PC-3 (cell line): ENCODE results near the gene LYRM4. TPM values are rescaled to one million over a fixed set of nuclear protein-coding genes. Genes with fewer than 3 reads are reported as not detected.

Experiments
- ATAC-seq: fragments of 200-7000 bp; cut with Tn5 transposase; 2 replicates; pipeline ENCODE4 v1.9.1; 2020; ENCODE audit warnings: mild to moderate bottlenecking, moderate library complexity
- BruUV-seq: library from RNA; stranded (reverse); fragments of 400-500 nt; replicated peaks from 2 replicates; lab custom pipeline; 2021; lab: Mats Ljungman, UMichigan
- CTCF ChIA-PET: fragments of 300-600 bp; sonication (Branson Sonifier 250); formaldehyde crosslinking; loops from one replicate; lab custom pipeline; 2022; ENCODE audit warnings: antibody characterized with exemption; lab: Charles Lee
- POLR2A ChIA-PET: fragments of 300-600 bp; sonication (Branson Sonifier 250); formaldehyde crosslinking; loops from one replicate; lab custom pipeline; 2022; ENCODE audit warnings: antibody characterized with exemption; ENCODE audit not compliant: unreplicated experiment; lab: Charles Lee
- DNase-seq: peaks from one replicate; pipeline ENCODE4 v3.0.0-alpha.2; 2015
- H2AFZ ChIP-seq: fragments of 300-600 bp; sonication (generic); 2 replicates; pipeline ENCODE4 v1.6.0; 2016; ENCODE audit warnings: antibody characterized with exemption, low read length
- H3F3A ChIP-seq: fragments of 300-600 bp; sonication (generic); one replicate; pipeline ENCODE4 v1.6.0; 2017; ENCODE audit warnings: antibody characterized with exemption, low read length, control low read depth, mild to moderate bottlenecking; ENCODE audit not compliant: unreplicated experiment
- H3K27ac ChIP-seq: fragments of 300-600 bp; sonication (generic); 2 replicates; pipeline ENCODE4 v1.5.1; 2016; ENCODE audit warnings: mild to moderate bottlenecking, low read length
- H3K27me3 ChIP-seq: fragments of 300-600 bp; sonication (generic); 2 replicates; pipeline ENCODE4 v1.6.1; 2016; ENCODE audit warnings: low read length, mixed read lengths
- H3K36me3 ChIP-seq: fragments of 300-600 bp; sonication (generic); 2 replicates; pipeline ENCODE4 v1.6.1; 2016; ENCODE audit warnings: low read depth, mixed run types, low read length, mixed read lengths
- H3K4me1 ChIP-seq: fragments of 300-600 bp; sonication (generic); 2 replicates; pipeline ENCODE4 v1.5.1; 2016; ENCODE audit warnings: low read length; ENCODE audit not compliant: insufficient read depth
- H3K4me2 ChIP-seq: fragments of 300-600 bp; sonication (generic); 2 replicates; pipeline ENCODE4 v1.6.0; 2016; ENCODE audit warnings: low read length
- H3K4me3 ChIP-seq: fragments of 300-600 bp; sonication (generic); 2 replicates; pipeline ENCODE4 v1.5.1; 2016; ENCODE audit warnings: mild to moderate bottlenecking, low read length, mixed read lengths
- H3K79me2 ChIP-seq: fragments of 300-600 bp; sonication (generic); 2 replicates; pipeline ENCODE4 v1.6.1; 2017; ENCODE audit warnings: low read length, mixed read lengths
- H3K9ac ChIP-seq: fragments of 300-600 bp; sonication (generic); 2 replicates; pipeline ENCODE4 v1.6.0; 2016; ENCODE audit warnings: mild to moderate bottlenecking, low read length
- H3K9me2 ChIP-seq: fragments of 300-600 bp; sonication (generic); replicated peaks from 2 replicates; pipeline ENCODE4 v1.6.1; 2016; ENCODE audit warnings: mixed run types, low read length, mixed read lengths
- H3K9me3 ChIP-seq: fragments of 300-600 bp; sonication (generic); 2 replicates; pipeline ENCODE4 v1.6.1; 2016; ENCODE audit warnings: low read length, mixed read lengths
- H4K20me1 ChIP-seq: fragments of 300-600 bp; sonication (generic); 2 replicates; pipeline ENCODE4 v1.6.1; 2016; ENCODE audit warnings: low read length, mixed read lengths
- EZH2 ChIP-seq: fragments of 300-600 bp; sonication (generic); IDR thresholded peaks from one replicate; pipeline ENCODE4 v1.6.1; 2017; ENCODE audit warnings: antibody characterized with exemption, mild to moderate bottlenecking, low read length; ENCODE audit not compliant: unreplicated experiment
- EZH2phosphoT487 ChIP-seq: fragments of 300-600 bp; sonication (generic); IDR thresholded peaks from 2 replicates; pipeline ENCODE4 v1.6.1; 2018; ENCODE audit warnings: mild to moderate bottlenecking, antibody characterized with exemption, low read length, borderline replicate concordance
- intact Hi-C: fragments of 100-400 bp; cut with micrococcal nuclease; formaldehyde crosslinking; loops from 2 replicates; pipeline ENCODE4 v1.9.0; 2023
- total RNA-seq: library from RNA; depleted of rRNA; stranded (reverse); fragments of >200 nt; gene quantifications from 2 replicates; pipeline ENCODE4 v1.2.3, GENCODE V29; 2014
- TF ChIP-seq, protein P1 (sequence below): fragments of 300-600 bp; sonication (generic); conservative IDR thresholded peaks from 2 replicates; pipeline ENCODE4 v1.5.1; 2017; ENCODE audit warnings: antibody characterized with exemption, low read depth, mild to moderate bottlenecking, low read length

LYRM4 gene
- total RNA-seq, 1 experiment from 2014 or later = 27.7 TPM

DNA sequence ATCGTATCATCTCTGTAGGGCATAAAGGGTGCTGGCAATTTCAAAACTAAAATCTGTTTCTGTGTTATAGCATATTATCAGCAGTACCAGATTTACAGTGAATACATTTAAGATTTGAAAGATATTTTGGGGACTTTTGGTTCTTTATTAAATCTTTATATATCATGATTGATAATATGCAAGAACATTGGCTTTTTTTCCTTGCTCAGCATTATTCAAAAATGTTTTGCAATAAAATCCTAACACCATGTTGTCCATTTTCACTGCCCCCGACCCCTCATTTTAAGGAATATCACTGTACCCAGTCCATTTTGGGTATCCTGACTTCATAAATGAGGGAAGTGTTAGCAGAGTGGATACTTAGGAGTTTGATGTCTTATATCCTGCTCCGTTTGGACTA lies 16.8 kb upstream of the LYRM4 start:
- ChIA-PET CTCF (no interaction called here), POLR2A (no interaction called here)
- intact Hi-C loops = no loop called here
- H2AFZ ChIP-seq = no peak overlapping the region
- no peak overlapping the region for H3K4me3 ChIP-seq
- no peaks in the 10 kb centered on the region for H3K9me3 ChIP-seq
- H3F3A ChIP-seq = no peaks in the 10 kb centered on the region
- no peaks in the 10 kb centered on the region for H3K4me1 ChIP-seq
- no peaks in the 10 kb centered on the region for H3K36me3 ChIP-seq
- H3K27ac ChIP-seq = no peak overlapping the region
- no peaks in the 10 kb centered on the region for H3K27me3 ChIP-seq
- BruUV-seq = no TSS peak
- H4K20me1 ChIP-seq = no peaks in the 10 kb centered on the region
- H3K4me2 ChIP-seq = no peak overlapping the region
- no peaks in the 10 kb centered on the region for H3K9me2 ChIP-seq
- 0 out of 2 replicates have a peak, but pooled peaks cover 7% of the 10 kb centered on the region for H3K79me2 ChIP-seq
- DNase-seq = no peak
- TF ChIP-seq, protein P1, sequence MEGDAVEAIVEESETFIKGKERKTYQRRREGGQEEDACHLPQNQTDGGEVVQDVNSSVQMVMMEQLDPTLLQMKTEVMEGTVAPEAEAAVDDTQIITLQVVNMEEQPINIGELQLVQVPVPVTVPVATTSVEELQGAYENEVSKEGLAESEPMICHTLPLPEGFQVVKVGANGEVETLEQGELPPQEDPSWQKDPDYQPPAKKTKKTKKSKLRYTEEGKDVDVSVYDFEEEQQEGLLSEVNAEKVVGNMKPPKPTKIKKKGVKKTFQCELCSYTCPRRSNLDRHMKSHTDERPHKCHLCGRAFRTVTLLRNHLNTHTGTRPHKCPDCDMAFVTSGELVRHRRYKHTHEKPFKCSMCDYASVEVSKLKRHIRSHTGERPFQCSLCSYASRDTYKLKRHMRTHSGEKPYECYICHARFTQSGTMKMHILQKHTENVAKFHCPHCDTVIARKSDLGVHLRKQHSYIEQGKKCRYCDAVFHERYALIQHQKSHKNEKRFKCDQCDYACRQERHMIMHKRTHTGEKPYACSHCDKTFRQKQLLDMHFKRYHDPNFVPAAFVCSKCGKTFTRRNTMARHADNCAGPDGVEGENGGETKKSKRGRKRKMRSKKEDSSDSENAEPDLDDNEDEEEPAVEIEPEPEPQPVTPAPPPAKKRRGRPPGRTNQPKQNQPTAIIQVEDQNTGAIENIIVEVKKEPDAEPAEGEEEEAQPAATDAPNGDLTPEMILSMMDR = no peak
- TF ChIP-seq EZH2 (no peak), EZH2phosphoT487 (no peak)
- no peak overlapping the region for H3K9ac ChIP-seq
- ATAC-seq = no peak

DNA sequence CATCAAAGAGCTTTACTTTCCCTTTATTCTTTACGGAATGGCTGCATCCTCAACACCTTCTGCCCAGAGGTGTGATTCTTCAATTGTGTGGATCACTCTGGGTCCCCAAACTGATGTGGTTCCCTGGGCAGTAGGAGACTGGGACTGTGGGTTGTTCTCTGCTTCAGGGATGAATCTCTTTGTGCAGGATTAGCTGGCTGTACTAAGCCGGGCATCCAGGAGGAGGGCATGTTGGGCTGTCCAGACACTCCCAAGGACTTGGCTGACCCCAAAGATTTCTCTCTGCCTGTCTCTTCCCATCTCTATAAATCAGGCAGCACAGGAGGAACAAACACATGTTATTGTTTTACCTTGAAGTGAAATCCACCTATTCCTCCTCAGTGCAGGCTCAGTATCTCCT lies 15.8 kb upstream of the LYRM4 start:
- ATAC-seq (no peak), DNase-seq (no peak)
- TF ChIP-seq, protein P1 = no peak
- no peak for TF ChIP-seq EZH2phosphoT487
- TF ChIP-seq EZH2 = no peak
- Histone ChIP-seq H3K9me3 (no peaks in the 10 kb centered on the region), H3K4me2 (no peak overlapping the region), H3K27me3 (no peaks in the 10 kb centered on the region), H3K9ac (no peak overlapping the region), H3K79me2 (0 out of 2 replicates have a peak, but pooled peaks cover 7% of the 10 kb centered on the region), H3K4me3 (no peak overlapping the region), H3F3A (no peaks in the 10 kb centered on the region), H4K20me1 (no peaks in the 10 kb centered on the region), H3K36me3 (no peaks in the 10 kb centered on the region), H3K4me1 (no peaks in the 10 kb centered on the region), H2AFZ (no peak overlapping the region), H3K27ac (no peak overlapping the region), H3K9me2 (no peaks in the 10 kb centered on the region)
- ChIA-PET POLR2A (no interaction called here), CTCF (no interaction called here)
- no TSS peak for BruUV-seq
- intact Hi-C loops = no loop called here

DNA sequence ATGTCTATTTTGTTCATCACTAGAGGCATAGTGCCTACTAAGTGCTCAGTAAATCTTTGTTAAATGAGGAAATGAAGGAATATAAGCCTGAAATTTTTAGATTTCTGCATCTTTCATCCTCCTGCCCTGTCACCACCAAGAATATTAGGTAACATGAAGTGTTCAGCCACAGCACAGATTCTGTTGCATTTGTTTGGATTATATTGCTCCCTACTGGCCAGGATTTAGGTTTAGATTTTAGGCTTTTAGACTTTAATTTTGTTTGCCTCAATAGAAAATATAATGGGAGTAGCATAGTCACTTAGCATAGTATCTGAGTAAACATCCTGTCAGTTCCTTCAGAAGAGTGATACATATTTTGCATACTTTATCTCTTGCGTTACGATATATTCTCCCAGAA lies 14.7 kb upstream of the LYRM4 start:
- Histone ChIP-seq H3K9me2 (no peaks in the 10 kb centered on the region), H3K4me3 (no peak overlapping the region), H2AFZ (no peak overlapping the region), H3K27ac (no peak overlapping the region), H3F3A (no peaks in the 10 kb centered on the region), H3K9me3 (no peaks in the 10 kb centered on the region), H3K4me2 (no peak overlapping the region), H3K9ac (no peak overlapping the region), H3K4me1 (no peaks in the 10 kb centered on the region), H3K36me3 (no peaks in the 10 kb centered on the region), H3K27me3 (no peaks in the 10 kb centered on the region), H3K79me2 (peaks cover 15% of the 10 kb centered on the region), H4K20me1 (no peaks in the 10 kb centered on the region)
- DNase-seq = peak; percentile 17
- peak; percentile 33; the same call in 1 of the 2 replicates for ATAC-seq
- intact Hi-C loops = no loop called here
- TF ChIP-seq EZH2phosphoT487 (no peak), EZH2 (no peak)
- TF ChIP-seq, protein P1 = peak; percentile 35; the same call in 1 of the 2 replicates
- ChIA-PET CTCF (interaction anchor here (0.5 kb wide), 1 partner anchor 1088 kb away, joined by 3 read pairs; no protein-coding TSS in a partner anchor), POLR2A (no interaction called here)
- no TSS peak for BruUV-seq
